ENCODE results near the gene MRPS12. TPM values are rescaled to one million over a fixed set of nuclear protein-coding genes. Genes with fewer than 3 reads are reported as not detected.
"Not testable (repeated sequence)": the region's sequence is repeated elsewhere in the genome, so short reads cannot be mapped to it uniquely, and the experiment has no call there.

The MRPS12 gene
- total RNA-seq, 1 donor from 2014 or later, result 43.0 TPM

DNA sequence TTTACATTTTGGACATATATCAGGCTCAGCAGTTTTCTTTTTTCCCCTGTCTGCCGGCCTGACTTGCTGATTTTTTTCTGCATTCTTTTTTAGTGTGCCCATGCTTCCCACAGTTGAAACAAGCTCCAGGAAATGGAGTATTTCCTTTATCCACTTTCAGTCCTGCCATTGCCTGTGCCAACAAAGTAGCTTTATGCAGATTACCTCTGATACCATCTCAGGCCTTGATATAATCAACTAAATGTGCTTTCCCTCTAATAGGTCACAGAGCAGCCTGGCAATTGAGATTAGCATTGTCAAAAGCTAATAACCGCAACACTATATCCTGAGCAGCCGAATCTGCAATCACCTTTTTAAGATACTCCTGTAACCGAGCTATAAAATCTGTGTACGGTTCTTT is 9.2 kb downstream of the MRPS12 start:
- DNase-seq (ENCODE audit: low spot score), result no peak

DNA sequence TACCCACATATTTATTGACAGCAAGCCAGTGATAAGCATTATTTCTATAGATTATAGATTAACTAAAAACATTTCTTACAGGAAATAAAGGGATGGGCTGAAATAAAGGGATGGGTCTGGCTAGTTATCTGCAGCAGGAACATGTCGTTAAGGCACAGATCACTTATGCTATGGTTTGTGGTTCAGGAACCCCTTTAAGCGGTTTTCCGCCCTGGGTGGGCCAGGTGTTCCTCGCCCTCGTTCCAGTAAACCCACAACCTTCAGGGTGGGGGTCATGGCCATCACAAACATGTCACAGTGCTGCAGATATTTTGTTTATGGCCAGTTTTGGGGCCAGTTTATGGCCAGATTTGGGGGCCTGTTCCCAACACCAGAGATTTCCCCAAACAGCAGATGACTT is 10.7 kb downstream of the MRPS12 start:
- not testable (repeated sequence) for DNase-seq (ENCODE audit: low spot score)

DNA sequence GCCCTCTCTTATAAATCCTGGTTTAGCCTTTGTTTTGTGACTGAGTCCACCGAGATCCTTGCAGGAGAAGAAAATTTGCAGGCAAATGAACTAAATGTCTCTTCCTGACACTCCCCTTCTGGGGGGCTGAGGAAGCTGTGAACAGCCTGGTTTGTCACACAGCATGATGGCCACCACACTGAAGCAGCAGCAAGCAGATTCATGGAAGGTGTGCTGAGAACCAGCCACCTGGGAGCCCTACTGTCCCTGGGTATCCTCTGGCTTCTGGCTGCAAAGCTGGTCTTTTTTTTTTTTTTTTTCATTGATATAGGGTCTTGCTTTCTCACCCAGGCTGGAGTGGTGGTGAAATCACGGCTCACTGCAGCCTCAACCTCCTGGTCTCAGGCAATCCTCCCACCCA is 11.2 kb downstream of the MRPS12 start:
- no peak for DNase-seq (ENCODE audit: low spot score)

DNA sequence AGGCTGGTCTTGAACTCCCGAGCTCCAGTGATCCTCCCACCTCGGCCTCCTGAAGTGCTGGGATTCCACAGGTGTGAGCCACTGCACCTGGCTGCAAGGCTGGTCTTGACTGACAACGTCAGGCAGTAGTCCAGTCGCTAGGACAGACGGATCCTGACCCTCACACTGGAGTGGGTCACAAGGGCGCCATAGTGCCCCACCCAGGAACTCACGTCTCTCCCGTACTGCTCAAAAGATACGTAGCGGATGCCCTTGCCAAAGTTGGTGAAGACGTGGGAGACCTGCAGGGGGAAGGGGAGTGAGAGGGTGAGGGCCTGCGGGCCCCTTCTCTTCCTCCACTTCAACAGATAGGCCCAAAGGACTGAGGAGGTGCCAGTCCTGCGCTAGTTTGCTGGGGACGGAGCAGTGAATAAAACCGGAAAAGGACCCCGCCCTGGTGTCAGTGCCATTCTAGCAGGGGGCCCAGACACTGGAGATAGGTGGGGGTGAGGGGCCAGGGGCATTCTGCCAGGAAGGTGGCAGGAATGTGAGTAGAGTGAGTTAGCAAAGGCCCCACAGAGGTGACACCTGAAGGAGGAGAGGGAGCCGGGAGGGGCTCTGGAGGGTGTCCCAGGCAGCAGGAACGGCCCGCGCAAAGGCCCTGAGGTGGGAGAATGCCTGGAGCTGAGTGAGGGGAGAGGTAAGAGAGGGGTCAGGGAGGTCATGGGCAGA is 11.9 kb downstream of the MRPS12 start:
- DNase-seq (ENCODE audit: low spot score), result no peak

DNA sequence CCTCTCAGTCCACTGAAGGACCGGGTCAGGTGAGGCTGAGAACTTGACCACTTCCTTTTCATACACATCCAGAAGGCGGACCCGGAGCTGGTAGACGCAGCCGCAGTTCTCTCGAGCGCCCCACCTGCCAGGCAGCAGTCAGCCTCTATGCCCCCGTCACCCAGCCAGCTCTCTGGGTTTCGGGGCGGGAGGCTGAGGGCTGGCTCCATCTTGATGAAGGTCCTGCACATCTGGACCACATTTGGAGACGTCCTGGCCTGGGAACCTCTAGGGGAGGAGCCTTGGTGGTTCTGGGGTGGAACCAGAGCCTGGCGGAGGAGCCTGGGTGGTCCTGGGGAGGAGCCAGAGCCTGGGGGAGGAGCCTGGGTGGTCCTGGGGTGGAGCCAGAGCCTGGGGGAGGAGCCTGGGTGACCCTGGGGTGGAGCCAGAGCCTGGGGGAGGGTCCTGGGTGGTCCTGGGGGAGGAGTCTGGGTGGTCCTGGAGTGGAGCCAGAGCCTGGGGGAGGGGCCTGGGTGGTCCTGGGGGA is 14.3 kb downstream of the MRPS12 start:
- DNase-seq (ENCODE audit: low spot score), result no peak

DNA sequence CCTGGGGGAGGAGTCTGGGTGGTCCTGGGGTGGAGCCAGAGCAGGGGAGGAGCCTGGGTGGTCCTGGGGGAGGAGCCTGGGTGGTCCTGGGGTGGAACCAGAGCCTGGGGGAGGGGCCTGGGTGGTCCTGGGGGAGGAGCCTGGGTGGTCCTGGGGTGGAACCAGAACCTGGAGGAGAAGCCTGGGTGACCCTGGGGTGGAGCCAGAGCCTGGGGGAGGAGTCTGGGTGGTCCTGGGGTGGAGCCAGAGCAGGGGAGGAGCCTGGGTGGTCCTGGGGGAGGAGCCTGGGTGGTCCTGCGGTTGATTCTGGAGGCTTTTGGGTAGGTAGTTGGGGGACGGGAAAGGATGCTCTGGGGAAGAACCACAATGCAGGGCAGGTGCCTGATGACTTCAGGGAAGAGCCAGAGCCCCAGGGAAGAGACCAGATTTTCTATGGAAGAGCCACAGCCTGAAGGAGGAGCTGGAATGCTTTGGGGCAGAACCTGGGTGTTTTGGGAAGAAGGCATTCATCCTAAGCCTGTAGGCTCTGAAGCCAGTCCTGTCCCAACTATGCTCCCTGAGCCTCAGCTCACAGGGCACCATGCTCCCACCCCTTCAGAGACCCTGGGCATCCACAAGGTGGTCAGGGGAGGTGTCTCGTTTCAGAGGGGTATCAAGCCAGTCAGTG is 15.0 kb downstream of the MRPS12 start:
- no peak for DNase-seq (ENCODE audit: low spot score)

DNA sequence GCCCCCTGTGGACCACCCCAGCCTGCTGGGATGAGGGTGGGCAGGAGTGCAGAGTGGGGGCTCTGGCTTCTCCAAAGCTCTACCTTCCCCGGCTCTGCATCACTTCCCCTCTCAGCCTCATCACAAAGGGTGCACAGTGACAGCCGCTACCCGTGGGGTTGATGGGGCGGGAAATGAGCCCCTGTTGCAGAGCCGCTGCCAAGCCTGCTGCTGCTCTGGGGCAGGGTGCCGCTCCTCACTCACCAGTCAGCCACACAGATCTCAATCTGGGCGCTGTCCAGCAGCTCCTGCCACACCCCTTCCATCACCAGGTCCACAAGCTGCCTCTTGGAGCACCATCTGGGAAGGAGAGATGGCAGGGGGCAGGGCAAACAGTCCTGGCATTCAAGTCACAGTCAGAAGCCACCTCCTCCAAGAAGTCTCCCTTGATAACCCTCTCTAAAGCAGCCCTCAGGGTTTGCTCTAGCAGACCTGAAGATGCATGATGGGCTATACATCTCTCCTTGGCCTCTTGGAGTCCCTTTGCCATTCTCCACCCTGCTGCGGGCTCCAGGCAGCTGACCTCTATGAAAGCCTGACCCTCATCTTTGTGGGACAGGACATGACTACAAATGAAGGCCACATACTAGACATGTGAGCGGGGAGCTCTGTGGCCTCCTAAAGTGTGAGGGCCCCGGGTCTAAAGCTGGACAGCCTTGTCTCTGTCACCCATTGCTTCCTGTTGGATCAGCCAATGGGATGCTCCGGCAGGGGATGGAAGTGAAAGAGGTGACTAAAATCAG is 15.7 kb downstream of the MRPS12 start:
- no peak for DNase-seq (ENCODE audit: low spot score)

DNA sequence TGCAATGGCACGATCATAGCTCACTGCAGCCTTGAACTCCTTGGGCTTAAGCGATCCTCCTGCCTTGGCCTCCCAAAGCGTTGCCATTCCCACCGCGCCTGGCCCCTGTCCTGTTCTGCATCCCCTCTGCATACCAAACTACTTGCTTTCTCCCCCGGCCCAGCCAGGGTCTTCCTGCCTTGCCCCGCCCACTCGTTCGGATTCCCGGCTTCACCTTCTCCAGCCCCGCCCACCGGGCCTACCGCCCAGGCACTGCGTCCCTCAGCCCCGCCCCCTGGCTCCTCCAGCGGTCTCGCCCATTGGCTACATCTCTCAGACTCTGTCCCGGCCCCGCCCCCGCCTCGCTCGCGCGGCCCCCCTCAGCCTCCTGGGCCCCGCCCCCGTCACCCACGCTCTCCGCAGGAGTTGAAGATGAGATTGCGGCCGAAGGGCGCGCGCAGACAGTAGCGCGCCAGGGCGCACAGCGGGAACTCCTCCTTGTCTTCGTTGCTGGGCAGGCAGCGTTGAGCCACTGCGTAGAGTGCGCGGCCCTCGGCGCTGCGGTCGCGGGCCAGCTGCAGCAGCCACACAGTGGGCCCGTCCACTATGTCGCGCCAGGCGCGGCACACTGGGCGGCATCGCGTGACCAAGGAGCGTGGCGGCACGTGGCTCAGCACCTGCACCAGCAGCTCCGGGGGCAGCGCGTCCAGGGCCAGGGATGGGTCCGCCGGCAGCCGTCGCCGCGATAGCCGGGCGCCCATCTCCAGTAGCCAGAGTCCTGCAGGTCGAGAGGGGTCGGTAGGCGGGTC is 19.0 kb downstream of the MRPS12 start:
- DNase-seq (ENCODE audit: low spot score), result peak; percentile 90

DNA sequence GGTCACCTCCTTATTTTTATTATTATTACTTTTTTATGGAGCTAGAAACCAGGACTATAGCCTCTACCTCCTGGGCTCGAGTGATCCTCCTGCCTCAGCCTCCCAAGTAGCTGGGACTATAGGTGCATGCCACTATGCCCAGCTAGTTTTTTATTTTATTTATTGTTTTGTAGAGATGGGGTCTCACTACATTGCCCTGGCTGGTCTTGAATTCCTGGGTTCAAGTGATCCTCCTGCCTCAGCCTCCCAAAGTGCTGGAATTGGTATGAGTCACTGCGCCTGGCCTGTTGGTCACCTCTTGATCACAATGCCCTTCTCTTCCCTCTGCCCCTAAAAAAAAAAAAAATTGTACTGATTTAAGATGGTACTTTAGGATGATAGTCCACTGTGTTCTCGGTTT is 20.4 kb downstream of the MRPS12 start:
- DNase-seq (ENCODE audit: low spot score), result no peak

DNA sequence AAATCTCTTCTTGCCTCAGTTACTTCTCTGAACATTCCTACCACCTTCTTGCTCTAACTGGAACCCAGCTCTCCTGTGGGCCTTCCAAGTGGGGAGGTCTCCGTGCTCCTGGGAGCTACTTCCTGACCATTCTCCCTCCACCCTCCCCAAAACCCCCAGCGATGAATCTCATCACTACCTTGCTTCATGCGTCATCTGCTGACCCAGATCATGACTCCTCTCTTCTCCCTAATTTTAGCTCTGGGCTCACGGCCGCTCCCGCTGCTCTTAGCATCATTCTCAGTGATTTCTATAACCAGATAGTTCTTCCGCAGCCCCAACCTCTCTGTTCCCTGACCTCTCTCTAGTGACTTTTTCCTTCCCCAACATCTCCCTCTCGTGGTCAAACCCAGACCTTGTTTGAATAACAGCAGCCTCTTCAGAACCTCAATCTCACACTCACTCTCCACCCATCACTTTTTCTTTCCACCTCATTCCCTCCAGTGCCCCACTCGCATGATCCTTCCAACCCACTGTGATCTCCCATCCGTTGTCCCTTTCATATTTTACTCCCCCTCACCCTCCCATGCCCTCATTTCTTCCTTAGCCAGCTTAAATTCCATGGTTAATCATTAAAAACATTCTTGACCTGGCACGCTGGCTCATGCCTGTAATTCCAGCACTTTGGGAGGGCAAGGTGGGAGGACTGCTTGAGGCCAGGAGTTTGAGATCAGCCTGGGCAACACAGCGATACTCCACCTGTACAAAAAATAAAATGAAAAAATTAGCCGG is 21.8 kb downstream of the MRPS12 start:
- no peak for DNase-seq (ENCODE audit: low spot score)

DNA sequence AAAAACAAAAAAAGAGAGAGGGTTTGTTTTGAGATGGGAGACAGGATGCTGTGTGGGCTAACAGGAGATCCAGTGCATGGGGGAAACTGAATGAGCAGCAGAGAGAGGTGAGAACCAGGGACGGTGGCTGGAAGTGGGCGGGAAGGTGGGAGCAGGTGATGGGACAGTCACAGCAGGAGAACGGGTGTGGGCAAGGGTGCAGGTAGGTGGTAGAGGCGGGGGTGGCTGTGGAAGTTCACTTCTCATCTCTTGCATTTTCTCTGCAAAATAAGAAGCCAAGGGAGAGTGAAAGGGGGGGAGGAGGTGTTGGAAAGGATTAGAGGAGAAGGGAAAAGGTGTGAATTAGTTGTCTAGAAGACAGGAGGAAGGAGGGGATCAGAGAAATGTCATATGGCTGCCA is 22.9 kb downstream of the MRPS12 start:
- DNase-seq (ENCODE audit: low spot score), result no peak

DNA sequence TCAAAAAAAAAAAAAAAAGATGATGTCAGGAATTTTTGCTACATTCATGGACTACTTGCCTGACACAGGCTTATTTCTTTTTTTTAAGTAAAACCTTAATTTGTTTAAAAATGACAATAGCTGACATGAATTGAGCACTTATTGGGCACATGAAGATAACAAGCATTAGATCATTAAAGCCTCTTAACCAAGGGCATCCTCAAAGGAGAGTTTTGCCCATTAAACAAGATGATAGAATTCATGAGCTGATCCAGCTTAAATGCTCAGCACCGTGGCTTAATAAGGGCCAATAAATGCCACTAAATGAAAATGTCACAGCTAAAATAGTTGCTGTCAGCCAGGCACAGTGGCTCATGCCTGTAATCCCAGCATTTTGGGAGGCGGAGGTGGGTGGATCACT is 25.5 kb downstream of the MRPS12 start:
- DNase-seq (ENCODE audit: low spot score), result no peak

DNA sequence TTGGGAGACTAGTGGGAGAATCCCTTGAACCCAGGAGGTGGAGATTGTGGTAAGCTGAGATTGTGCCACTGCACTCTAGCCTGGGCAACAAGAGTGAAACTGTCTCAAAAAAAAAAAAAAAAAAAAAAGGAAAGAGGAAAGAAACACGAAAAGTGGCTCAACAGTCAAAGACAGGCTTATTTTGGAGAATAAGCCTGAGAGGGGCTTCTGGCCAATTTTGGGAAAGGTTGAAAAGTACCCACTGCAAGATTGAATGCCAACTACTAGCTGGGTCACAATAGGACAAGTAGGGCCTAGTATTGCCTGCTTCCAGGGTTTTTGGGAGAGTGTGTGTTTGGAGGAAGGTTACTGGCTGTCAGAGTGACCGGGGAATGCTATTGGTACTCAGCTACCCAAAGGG is 27.6 kb downstream of the MRPS12 start:
- no peak for DNase-seq (ENCODE audit: low spot score)

DNA sequence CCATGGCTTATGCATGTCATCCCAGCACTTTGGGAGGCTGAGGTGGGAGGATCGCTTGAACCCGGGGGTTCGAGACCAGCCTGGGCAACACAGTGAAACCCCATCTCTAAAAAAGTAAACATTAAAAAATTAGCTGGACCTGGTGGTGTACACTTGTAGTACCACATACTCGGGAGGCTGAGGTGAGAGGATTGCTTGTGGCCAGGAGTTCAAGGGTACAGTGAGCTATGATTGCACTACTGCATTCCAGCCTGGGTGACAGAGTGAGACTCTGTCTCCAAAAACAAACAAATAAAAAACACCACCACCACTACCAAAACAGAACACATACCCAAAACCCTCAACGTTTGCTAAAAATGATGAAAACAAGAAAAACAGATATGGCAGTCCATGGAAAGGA is 28.9 kb downstream of the MRPS12 start:
- DNase-seq (ENCODE audit: low spot score), result no peak

DNA sequence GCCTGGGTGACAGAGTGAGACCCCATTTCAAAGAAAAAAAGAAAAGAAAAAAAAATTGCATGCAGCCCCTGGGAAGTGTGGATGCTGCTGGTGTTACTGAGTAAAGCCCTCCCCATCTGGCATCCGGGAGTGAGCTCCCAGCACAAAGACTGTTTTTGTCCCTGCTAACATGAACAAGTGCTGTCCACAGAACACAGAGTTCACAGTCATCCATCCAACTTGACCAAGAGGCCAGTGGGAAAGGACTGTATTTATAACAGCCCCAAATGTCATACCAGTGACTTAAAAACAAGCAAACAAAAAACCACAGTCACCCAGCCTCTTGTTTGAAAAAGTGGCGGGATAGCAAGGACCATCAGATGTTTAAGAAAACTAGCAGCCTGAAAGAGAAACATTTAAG is 34.0 kb downstream of the MRPS12 start:
- DNase-seq (ENCODE audit: low spot score), result no peak

DNA sequence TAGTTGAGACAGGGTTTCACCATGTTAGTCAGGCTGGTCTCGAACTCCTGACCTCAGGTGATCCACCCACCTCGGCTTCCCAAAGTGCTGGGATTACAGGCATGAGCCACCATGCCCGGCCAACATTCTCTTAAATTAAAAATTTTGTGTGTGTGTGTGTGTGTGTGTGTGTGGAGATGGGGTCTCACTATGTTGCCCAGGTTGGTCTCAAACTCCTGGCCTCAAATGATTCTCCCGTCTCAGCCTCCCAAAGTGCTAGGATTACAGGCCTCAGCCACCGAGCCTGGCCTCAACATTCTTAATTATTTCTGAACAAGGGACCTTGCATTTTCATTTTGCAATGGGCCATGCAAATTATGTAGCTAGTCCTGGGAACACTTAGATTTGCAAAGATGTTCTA is 35.4 kb downstream of the MRPS12 start:
- not testable (repeated sequence) for DNase-seq (ENCODE audit: low spot score)

DNA sequence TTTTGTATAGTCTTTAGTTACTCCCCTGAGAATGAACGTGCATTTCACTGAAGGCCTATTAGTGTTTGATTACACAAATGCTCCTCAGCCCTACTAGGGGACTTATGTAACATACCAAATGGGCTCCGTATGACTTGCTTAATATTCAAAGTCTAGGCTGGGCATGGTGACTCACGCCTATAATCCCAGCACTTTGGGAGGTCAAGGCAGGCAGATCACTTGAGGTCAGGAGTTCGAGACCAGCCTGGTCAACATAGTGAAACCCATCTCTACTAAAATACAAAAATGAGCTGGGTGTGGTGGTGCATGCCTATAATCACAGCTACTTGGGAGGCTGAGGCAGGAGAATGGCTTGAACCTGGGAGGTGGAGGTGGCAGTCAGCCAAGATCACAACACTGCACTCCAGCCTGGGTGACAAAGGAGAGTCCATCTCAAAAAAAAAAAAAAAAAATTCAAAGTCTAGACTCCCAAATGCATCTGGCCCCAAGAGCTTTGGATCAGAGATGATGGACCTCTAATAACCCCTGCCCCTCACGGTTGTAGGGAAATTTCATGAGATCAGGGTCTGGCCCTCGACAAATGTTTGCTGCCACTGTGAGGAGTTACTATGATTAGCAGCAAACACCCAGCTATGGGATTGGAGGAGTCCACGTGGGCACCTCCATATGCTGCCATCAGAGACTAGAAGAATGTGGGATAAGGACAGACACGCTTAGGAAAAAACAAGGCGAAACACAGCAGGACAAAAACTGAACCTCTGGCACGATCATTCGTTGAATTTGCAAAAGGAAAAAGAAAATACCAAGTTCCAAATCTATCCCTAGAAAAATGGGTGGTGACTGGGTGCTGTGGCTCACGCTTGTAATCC is 40.2 kb downstream of the MRPS12 start:
- DNase-seq (ENCODE audit: low spot score), result no peak

DNA sequence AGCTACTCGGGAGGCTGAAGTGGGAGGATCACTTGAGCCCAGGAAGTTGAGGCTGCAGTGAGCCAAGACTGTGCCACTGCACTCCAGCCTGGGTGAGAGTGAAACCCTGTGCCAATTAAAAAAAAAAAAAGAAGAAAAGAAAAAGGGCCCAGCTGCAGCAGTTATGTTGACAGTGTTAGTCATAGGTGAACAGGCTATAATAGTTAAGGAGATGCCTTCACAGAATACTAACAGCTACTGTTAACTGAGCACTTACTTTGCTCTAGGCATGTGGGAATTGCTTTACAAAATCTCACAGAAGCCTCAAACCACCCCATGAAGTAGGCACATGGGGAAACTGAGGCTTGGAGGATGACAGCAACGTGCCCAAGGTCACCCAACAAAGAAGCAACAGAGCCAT is 40.9 kb downstream of the MRPS12 start:
- DNase-seq (ENCODE audit: low spot score), result no peak

DNA sequence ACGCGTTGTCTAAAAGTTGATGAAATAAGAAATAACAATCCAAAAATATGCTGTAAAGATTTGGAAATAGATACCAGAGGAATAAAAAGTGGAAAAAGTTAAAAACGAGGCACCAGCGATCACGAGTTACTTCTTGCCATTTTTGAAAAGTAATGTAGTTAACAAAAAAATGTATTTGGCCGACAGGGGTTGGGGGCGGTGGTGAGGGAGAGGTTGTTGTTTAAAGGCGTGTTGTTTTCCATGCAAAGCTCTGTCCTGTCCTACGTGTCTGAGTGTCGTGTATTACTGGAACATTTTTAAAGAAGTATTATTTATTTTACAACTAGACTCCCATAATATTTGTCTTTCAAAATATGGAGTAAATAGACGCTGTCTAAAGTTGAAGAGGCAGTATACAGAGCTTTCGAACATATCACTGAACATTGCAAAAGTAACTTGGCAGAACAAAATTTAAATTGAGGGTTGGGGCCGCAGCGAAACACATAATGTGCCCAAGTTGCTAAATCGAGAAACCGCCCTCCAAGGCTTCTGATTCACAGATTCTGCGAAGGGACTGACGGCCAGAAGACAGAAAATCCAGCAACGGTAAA is 44.0 kb downstream of the MRPS12 start:
- no peak for DNase-seq (ENCODE audit: low spot score)
